ENCODE measurements around the gene FBXO42. TPM values are rescaled to one million over a fixed set of nuclear protein-coding genes. Genes with fewer than 3 reads are reported as not detected.

FBXO42 gene
- total and polyA plus RNA-seq, 2 donors (not counting 3 experiments of a cell fraction or from before 2014, with no cell fraction given), result 16.3 to 20.4 TPM

GRCh38 chr1:16241221-16241708 is 111.0 kb downstream of the FBXO42 start:
- BruUV-seq (replicated peaks), result no TSS peak
- POLR2A ChIA-PET, result no interaction called here
- FAIRE-seq, result no peak

More at GRCh38 chr1:16241221-16241708, 111.0 kb downstream of the FBXO42 start:
- intact Hi-C loops (cut with micrococcal nuclease) (no loop called here), dilution Hi-C loops (cut with MboI; ENCODE audit: extremely low pct_ligation_motif_present, low sequenced_read_pairs) (no loop called here)
- CTCF ChIA-PET, result interaction anchor here (0.7 to 9.5 kb wide), 2 partner anchors 23 to 163 kb away, joined by 3 to 179 read pairs; partner anchors contain the start of gene FAM131C
- H3K9me1 ChIP-seq (replicated peaks; ENCODE audit: control insufficient read depth, extremely low read depth, insufficient read depth, low read length), result no peaks in the 10 kb centered on the region
- DNase-seq (ENCODE audit: low read depth, low spot score), result no peak
- no peaks in the 10 kb centered on the region for H3K27me3 ChIP-seq (ENCODE audit: control insufficient read depth in 2 of 2, insufficient read depth in 2 of 2, low read length in 2 of 2)
- no peak overlapping the region for H3K4me2 ChIP-seq (ENCODE audit: insufficient read depth, low read length)
- no peaks in the 10 kb centered on the region for H3K79me2 ChIP-seq (ENCODE audit: control insufficient read depth, insufficient read depth, low read length)
- H3K36me3 ChIP-seq (ENCODE audit: control insufficient read depth in 2 of 2, extremely low read depth in 1 of 2, insufficient read depth in 2 of 2, low read length in 2 of 2), result no peaks in the 10 kb centered on the region
- peaks cover 14% of the 10 kb centered on the region for H3K4me1 ChIP-seq (ENCODE audit: control insufficient read depth, extremely low read depth, insufficient read depth, low read length)
- H3K4me3 ChIP-seq (replicated peaks in 1 of 3; ENCODE audit: insufficient read depth in 1 of 3, low read depth in 1 of 3, low read length in 3 of 3), result no peak overlapping the region
- no peaks in the 10 kb centered on the region for H4K20me1 ChIP-seq (replicated peaks; ENCODE audit: control insufficient read depth, extremely low read depth, insufficient read depth, low read length)
- no peaks in the 10 kb centered on the region for H3K9me3 ChIP-seq (replicated peaks; ENCODE audit: control insufficient read depth, insufficient read depth, low read length)
- H3K27ac ChIP-seq (ENCODE audit: insufficient read depth, low read depth, low read length), result no peak overlapping the region
- no peak overlapping the region for H3K9ac ChIP-seq (replicated peaks; ENCODE audit: extremely low read depth, insufficient read depth, low read length)
- TF ChIP-seq MAX (IDR thresholded peaks at IDR 0.05; ENCODE audit: insufficient read depth, insufficient read length) (no peak), POLR2A (IDR thresholded peaks at IDR 0.05; ENCODE audit: low read depth, low read length) (no peak), EZH2 (IDR thresholded peaks at IDR 0.05; ENCODE audit: borderline replicate concordance, low read depth, low read length, severe bottlenecking) (no peak), JUN (IDR thresholded peaks at IDR 0.05; ENCODE audit: borderline replicate concordance, insufficient read depth, insufficient read length, low read depth) (no peak), FOS (IDR thresholded peaks at IDR 0.05; ENCODE audit: borderline replicate concordance, insufficient read depth, low read length) (no peak), CTCF (IDR thresholded peaks at IDR 0.05; ENCODE audit: extremely low read depth in 1 of 2, insufficient read depth in 1 of 2, low read depth in 1 of 2, low read length in 2 of 2) (no peak), POLR2AphosphoS5 (IDR thresholded peaks at IDR 0.05; ENCODE audit: insufficient read depth, low read depth, low read length) (no peak), GATA2 (IDR thresholded peaks at IDR 0.05; ENCODE audit: insufficient read depth, insufficient read length, low read depth, low read length) (no peak), MYC (IDR thresholded peaks at IDR 0.05; ENCODE audit: low read depth, low read length) (no peak)
- H2AFZ ChIP-seq (ENCODE audit: low read depth, low read length), result no peak overlapping the region

Data from endothelial cell of umbilical vein (primary cell).